ENCODE results near the gene MAD1L1.

DNA sequence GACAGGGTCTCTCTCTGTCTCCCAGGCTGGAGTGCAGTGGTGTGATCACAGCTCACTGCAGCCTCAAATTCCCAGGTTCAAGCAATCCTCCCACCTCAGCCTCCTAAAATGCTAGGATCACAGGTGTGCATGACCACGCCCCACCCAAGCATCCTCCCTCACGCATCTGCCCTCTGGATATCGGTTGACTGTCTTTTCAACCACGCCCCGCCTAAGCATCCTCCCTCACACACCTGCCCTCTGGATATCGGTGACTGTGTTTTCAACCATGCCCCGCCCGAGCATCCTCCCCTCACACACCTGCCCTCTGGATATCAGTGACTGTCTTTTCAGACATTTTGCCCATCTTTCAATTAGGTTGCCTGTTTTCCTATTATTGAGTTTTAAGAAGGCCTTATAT lies 140.5 kb downstream of the MAD1L1 start:
- TF ChIP-seq CTCF (IDR thresholded peaks at IDR 0.05) (no peak), POLR2A (IDR thresholded peaks at IDR 0.05) (no peak), POLR2AphosphoS5 (IDR thresholded peaks at IDR 0.05) (no peak), EP300 (IDR thresholded peaks at IDR 0.05) (no peak)
